22Rv1 (cell line): ENCODE measurements around the gene PLEKHA8.

Experiments
- H3K27ac ChIP-seq: fragments of 450-650 bp; 2 replicates; pipeline ENCODE4 v1.5.1; 2017
- ZFX ChIP-seq: fragments of 450-650 bp; IDR thresholded peaks from 2 replicates; pipeline ENCODE4 v1.6.1; 2017; ENCODE audit warnings: antibody characterized with exemption, borderline replicate concordance
- TF ChIP-seq, protein P1 (sequence below): fragments of 450-650 bp; IDR thresholded peaks from 2 replicates; pipeline ENCODE4 v1.5.1; 2017; ENCODE audit warnings: mild to moderate bottlenecking

The PLEKHA8 gene

DNA sequence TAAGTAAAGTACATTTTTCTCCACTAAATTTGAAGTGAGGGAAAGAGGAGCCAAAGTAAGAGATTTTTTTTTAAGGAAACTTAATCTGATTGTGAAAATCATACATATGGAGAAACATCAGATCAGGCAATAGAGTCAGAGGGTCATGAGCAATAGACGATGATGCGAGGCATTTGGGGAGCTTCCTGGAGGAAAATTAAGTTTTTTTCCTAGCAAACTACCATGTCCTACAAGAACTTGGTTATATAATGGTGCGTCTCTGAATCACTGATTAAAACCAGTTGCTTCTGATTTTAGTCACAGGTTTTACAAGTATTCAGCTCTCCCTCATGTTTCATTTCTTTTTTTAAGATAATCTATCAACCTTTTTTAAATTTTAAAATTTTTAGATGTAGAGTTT lies 54.5 kb downstream of the PLEKHA8 start:
- TF ChIP-seq, protein P1, sequence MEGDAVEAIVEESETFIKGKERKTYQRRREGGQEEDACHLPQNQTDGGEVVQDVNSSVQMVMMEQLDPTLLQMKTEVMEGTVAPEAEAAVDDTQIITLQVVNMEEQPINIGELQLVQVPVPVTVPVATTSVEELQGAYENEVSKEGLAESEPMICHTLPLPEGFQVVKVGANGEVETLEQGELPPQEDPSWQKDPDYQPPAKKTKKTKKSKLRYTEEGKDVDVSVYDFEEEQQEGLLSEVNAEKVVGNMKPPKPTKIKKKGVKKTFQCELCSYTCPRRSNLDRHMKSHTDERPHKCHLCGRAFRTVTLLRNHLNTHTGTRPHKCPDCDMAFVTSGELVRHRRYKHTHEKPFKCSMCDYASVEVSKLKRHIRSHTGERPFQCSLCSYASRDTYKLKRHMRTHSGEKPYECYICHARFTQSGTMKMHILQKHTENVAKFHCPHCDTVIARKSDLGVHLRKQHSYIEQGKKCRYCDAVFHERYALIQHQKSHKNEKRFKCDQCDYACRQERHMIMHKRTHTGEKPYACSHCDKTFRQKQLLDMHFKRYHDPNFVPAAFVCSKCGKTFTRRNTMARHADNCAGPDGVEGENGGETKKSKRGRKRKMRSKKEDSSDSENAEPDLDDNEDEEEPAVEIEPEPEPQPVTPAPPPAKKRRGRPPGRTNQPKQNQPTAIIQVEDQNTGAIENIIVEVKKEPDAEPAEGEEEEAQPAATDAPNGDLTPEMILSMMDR = no peak
- no peak for TF ChIP-seq ZFX

DNA sequence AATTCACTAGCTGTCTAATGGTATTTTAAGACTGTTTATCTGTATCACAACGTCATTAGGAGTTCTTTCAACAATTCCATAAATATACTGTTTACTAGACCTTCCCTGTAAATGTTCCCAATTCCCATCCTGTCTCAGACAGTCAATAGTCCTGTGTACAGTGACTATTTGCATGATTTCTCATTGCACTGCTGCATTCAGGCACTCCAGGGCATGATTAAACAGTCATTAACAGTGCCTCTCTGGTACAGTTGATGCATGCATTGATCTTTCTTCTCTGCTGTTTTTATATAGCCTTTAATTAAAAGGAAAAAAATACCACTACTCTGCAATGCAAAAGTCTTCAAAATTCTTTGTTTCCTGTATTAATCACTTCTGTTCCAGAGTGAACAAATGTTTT lies 55.1 kb downstream of the PLEKHA8 start:
- no peak for TF ChIP-seq ZFX
- TF ChIP-seq, protein P1 = no peak
- H3K27ac ChIP-seq = no peak overlapping the region

More for the DNA sequence above, 54.5 kb downstream of the PLEKHA8 start:
- H3K27ac ChIP-seq = no peak overlapping the region

DNA sequence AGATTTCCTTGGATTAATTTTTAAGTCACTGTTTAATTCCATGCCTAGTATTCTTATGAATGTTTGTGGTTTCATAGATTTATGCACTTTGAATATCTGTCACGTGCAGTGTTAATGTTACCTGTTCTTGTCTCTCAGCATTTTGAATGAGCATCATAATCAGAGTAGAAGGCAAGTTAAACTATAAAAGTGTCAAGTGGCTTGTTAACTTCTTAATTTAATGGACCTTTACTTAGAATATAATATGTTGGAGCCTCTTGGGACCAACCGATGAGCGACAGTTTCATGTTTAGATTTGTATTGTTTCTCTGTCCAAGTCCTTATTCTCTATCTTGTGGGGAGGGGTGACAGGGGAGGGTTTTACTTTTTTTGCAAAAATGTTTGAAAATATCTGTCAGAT lies 56.0 kb downstream of the PLEKHA8 start:
- H3K27ac ChIP-seq = no peak overlapping the region
- TF ChIP-seq, protein P1 = no peak
- TF ChIP-seq ZFX = no peak

DNA sequence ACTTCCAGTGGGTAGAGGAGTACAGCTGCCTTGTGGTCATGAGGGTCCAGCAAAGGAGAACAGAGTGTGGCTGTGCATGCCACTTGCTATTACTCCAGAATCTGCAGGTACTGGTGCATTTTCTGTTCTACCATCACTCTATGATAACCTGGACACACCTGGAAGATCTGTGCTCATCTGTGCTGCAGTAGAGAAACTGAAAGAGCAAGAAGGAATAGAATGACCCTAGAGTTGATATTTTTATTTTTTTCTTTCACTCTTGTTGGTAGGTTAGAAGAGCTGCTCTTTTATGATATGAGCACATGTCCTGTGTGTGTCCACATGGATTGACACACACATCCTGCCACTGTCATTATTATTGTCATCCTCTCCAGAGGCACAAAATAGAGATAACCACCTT lies 58.3 kb downstream of the PLEKHA8 start:
- TF ChIP-seq ZFX = no peak
- TF ChIP-seq, protein P1 = no peak
- H3K27ac ChIP-seq = no peak overlapping the region

DNA sequence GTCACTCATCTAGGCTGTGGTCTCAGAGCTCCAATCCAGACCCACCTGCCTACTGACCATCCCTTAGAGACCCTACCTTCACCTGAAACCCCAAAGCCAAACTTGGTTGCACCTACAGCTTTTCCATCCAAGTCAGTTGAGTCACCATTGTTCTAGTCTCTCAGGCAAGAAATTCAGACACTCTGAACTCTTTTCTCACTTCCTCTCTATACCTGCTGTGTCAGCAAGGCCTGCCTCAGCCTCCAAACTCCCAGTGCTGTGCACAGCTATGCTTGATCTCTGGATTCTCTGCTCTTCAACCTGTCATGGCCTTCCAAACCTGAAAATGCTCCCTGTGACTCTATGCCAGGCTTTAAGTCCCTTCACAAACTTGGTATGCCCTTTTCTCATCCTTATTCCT lies 59.2 kb downstream of the PLEKHA8 start:
- no peak for TF ChIP-seq ZFX
- TF ChIP-seq, protein P1 = no peak
- no peak overlapping the region for H3K27ac ChIP-seq

DNA sequence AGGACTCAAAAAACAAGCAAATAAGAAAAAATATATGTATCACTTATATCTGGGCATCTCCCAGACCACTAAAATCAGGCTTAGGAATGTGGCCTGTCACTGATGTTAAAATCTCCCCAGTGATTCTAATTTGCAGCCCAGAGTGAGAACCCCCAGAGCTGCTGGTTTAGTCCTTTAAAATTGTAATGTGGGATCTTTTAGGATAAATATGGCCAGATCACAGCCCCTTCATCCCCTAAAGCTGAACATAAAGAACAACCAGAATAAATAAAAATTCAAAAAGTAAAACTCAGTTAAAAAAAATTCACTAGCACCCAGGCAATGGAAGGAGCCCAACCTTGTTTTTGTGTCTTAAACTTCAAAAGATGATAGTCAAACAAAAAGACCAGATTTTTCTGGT lies 60.1 kb downstream of the PLEKHA8 start:
- TF ChIP-seq ZFX = no peak
- TF ChIP-seq, protein P1 = no peak

DNA sequence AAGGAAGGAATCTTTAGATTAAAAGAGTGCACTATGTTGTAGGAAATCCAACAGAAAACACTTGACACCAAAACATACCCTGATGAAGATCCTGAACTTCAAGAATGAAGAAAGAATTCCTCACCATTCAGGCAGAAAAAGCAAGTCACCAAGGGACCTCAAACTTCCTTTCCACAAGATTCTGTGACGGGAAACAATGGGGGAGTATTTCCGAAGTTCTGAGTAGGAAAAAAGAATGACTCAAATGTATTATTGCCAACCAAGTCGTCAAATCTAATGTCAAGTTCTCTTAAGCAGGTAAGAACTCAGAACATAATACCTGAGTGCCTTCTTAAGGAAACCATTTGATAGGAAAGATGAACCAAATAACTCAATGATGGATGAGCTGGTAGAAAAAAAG lies 61.9 kb downstream of the PLEKHA8 start:
- H3K27ac ChIP-seq = no peak overlapping the region
- no peak for TF ChIP-seq ZFX
- TF ChIP-seq, protein P1 = no peak

More for the DNA sequence above, 60.1 kb downstream of the PLEKHA8 start:
- H3K27ac ChIP-seq = no peak overlapping the region
